ENCODE measurements around the gene PSMD2. TPM values are rescaled to one million over a fixed set of nuclear protein-coding genes. Genes with fewer than 3 reads are reported as not detected.
"Not testable (repeated sequence)": the region's sequence is repeated elsewhere in the genome, so short reads cannot be mapped to it uniquely, and the experiment has no call there.

The PSMD2 gene
- total RNA-seq, 1 donor from 2014 or later: 210 TPM

DNA sequence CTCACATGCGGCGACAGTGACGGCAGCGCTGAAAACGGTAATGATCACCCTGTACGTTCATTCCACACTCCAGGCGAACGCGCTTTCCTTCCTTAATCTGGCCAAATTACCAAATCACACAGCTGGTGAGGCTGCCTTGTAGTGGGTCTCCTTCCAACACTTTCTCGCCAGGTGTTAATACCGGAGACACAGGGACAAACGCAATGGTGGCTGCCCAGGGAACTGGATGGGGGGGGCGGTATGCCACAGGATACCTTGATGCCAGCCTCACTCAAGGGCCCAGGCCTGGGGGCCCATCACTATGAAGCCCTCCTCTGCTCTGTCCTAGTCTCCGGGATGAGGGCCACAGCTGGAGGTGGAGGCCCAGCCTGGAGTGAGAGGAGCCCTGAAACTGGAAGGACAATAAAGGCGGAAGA lies 36.3 kb upstream of the PSMD2 start:
- Mint-ChIP-seq H3K27me3 (peaks cover 58% of the 10 kb centered on the region), H3K27ac (no peak overlapping the region), H3K4me3 (peak overlapping the region; percentile 52), H3K4me1 (peaks cover 28% of the 10 kb centered on the region), H3K9me3 (peaks cover 4% of the 10 kb centered on the region), H3K36me3 (ENCODE audit: low read depth) (no peaks in the 10 kb centered on the region)
- POLR2A ChIA-PET: interaction anchor here (0.6 to 1.5 kb wide), 4 partner anchors 10 to 128 kb away, joined by 3 to 6 read pairs (median 3); partner anchors contain the start of genes EEF1AKMT4 and EIF2B5
- no peak for DNase-seq
- TF ChIP-seq, protein P1, sequence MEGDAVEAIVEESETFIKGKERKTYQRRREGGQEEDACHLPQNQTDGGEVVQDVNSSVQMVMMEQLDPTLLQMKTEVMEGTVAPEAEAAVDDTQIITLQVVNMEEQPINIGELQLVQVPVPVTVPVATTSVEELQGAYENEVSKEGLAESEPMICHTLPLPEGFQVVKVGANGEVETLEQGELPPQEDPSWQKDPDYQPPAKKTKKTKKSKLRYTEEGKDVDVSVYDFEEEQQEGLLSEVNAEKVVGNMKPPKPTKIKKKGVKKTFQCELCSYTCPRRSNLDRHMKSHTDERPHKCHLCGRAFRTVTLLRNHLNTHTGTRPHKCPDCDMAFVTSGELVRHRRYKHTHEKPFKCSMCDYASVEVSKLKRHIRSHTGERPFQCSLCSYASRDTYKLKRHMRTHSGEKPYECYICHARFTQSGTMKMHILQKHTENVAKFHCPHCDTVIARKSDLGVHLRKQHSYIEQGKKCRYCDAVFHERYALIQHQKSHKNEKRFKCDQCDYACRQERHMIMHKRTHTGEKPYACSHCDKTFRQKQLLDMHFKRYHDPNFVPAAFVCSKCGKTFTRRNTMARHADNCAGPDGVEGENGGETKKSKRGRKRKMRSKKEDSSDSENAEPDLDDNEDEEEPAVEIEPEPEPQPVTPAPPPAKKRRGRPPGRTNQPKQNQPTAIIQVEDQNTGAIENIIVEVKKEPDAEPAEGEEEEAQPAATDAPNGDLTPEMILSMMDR (IDR thresholded peaks at IDR 0.05): no peak
- no peak for ATAC-seq (ENCODE audit: low read depth)
- intact Hi-C loops (cut with micrococcal nuclease): loop anchor here (5.0 kb wide), 1 partner anchor 35 kb away; the partner anchor contains the start of gene VWA5B2
- CTCF ChIA-PET: interaction anchor here (1.3 kb wide), 1 partner anchor 496 kb away, joined by 3 read pairs; no protein-coding TSS in a partner anchor

DNA sequence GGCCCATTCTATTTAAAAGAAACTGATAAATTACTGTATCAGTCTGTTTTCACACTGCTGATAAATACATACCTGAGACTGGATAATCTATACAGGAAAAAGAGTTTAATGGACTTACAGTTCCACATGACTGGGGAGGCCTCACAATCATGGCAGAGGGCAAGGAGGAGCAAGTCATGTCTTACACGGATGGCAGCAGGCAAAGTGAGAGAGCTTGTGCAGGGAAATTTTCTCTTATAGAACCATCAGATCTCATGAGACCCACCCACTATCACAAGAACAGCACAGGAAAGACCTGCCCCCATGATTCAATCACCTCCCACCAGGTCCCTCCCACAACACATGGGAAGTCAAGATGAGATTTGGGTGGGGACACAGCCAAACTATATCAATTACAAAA lies 31.8 kb upstream of the PSMD2 start:
- ATAC-seq (ENCODE audit: low read depth); intact Hi-C loops (cut with micrococcal nuclease); POLR2A ChIA-PET; H3K4me3 Mint-ChIP-seq; DNase-seq; CTCF ChIA-PET; H3K36me3 Mint-ChIP-seq (ENCODE audit: low read depth); H3K4me1 Mint-ChIP-seq; H3K9me3 Mint-ChIP-seq; H3K27ac Mint-ChIP-seq: not testable (repeated sequence)
- H3K27me3 Mint-ChIP-seq: peaks cover 44% of the 10 kb centered on the region

DNA sequence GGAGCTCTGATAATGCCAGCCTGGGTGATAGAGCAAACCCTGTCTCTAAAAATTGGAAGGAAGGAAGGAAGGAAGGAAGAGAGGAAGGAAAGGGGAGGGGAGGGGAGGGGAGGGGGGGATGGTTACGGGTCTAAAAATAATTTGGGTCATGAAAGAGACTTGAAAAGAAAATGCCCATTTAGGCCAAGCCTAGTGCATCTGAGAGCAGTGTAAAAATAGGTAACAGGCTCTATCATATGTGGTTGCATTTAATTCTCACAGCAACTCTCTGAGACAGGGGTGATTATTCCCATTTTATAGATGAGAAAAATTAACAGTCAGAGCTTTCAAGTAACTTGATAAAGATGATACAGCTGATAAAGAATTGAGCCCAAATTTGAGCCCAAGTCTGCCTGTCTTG lies 26.8 kb upstream of the PSMD2 start:
- Mint-ChIP-seq H3K36me3 (ENCODE audit: low read depth) (no peaks in the 10 kb centered on the region), H3K27me3 (peaks cover 35% of the 10 kb centered on the region), H3K4me1 (peaks cover 3% of the 10 kb centered on the region), H3K27ac (no peak overlapping the region), H3K9me3 (peaks cover 1% of the 10 kb centered on the region), H3K4me3 (no peak overlapping the region)
- TF ChIP-seq, protein P1 (IDR thresholded peaks at IDR 0.05): no peak
- intact Hi-C loops (cut with micrococcal nuclease): no loop called here
- DNase-seq (no peak), ATAC-seq (ENCODE audit: low read depth) (no peak)
- ChIA-PET POLR2A (no interaction called here), CTCF (no interaction called here)

DNA sequence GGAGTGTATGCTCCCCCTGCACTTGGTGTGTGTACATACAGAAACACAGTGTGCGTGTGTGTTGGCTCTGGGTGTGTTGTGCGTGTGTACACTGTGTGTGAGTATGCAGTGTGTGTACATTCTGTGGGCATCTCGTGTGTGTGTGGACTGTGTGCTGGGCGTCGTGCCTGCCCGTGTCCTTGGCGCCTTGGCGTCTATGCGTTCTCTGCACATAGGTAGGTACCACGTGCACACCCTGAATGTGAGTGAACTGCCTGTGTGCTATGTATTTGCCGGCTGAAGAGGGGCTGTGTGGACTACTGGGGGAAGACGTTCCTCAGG lies 23.7 kb upstream of the PSMD2 start:
- H3K27ac Mint-ChIP-seq: no peak overlapping the region
- peaks cover 3% of the 10 kb centered on the region for H3K4me1 Mint-ChIP-seq
- DNase-seq: no peak
- TF ChIP-seq, protein P1 (IDR thresholded peaks at IDR 0.05): no peak
- CTCF ChIA-PET: no interaction called here
- no peaks in the 10 kb centered on the region for H3K36me3 Mint-ChIP-seq (ENCODE audit: low read depth)
- POLR2A ChIA-PET: no interaction called here
- ATAC-seq (ENCODE audit: low read depth): no peak
- H3K4me3 Mint-ChIP-seq: no peak overlapping the region
- H3K9me3 Mint-ChIP-seq: no peaks in the 10 kb centered on the region
- peaks cover 42% of the 10 kb centered on the region for H3K27me3 Mint-ChIP-seq
- intact Hi-C loops (cut with micrococcal nuclease): no loop called here

DNA sequence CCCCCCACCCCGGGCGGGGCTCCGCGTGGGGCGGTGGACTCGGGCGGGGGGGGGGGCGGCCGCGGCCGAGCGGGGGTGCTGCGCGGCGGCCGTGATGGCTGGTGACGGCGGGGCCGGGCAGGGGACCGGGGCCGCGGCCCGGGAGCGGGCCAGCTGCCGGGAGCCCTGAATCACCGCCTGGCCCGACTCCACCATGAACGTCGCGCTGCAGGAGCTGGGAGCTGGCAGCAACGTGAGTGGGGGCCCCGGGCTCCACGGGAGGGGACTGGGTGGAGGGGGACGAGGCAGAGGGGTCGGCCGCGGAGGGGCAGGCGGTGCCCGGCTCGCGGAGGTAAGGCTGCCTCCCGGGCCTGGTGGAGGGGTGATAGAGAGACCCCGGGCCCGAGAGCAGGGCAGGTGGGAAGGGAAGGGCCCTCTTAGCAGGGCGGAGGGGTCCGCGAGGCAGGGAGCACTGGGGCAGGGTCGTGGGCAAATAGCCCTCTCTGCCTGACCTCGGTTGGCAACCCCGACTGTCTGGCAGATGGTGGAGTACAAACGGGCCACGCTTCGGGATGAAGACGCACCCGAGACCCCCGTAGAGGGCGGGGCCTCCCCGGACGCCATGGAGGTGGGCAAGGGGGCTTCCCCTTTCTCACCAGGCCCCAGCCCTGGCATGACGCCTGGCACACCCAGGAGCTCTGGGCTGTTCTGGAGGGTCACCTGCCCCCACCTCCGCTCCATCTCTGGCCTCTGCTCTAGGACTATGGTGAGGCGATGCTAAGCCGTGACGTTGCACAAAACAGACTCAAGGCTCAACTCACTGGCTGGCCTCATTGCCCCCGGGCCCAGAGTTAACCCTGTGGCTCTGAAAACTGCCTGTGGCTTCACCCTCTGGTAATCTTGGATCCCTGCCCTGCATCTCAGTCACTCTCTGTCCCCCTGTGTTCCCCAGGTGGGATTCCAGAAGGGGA lies 22.8 kb upstream of the PSMD2 start, which contains the start of gene ECE2:
TSS of gene ECE2 (plus strand) at position 62 of the 950 bp plus-strand sequence. CDS start at position 194, 132 bp downstream.
- Mint-ChIP-seq H3K27ac (no peak within 1 kb of the TSS), H3K4me1 (peaks cover 3% of the 10 kb centered on the region), H3K27me3 (peaks cover 42% of the 10 kb centered on the region), H3K36me3 (ENCODE audit: low read depth) (no peaks in the 10 kb centered on the region), H3K9me3 (no peaks in the 10 kb centered on the region), H3K4me3 (no peak within 1 kb of the TSS)
- TF ChIP-seq, protein P1 (IDR thresholded peaks at IDR 0.05): no peak
- DNase-seq (no peak), ATAC-seq (ENCODE audit: low read depth) (no peak)
- POLR2A ChIA-PET: interaction anchor here (0.5 to 0.6 kb wide), 2 partner anchors 10 to 239 kb away, joined by 4 to 5 read pairs; no protein-coding TSS in a partner anchor
- intact Hi-C loops (cut with micrococcal nuclease): no loop called here
- CTCF ChIA-PET: no interaction called here
